HepG2 (cell line): ENCODE data around the gene FRMD4B. TPM values are rescaled to one million over a fixed set of nuclear protein-coding genes. Genes with fewer than 3 reads are reported as not detected.
A peak's percentile ranks its signal among the peaks of the same experiment; 100 is the strongest.

ENCODE experiments used
- ATAC-seq: fragments of 200-7000 bp; cut with Tn5 transposase; 3 replicates; pipeline ENCODE4 v1.9.1; 2020; ENCODE audit warnings: mild to moderate bottlenecking, moderate library complexity
- BruUV-seq: library from RNA; stranded (reverse); fragments of 400-500 nt; replicated peaks from 2 replicates; lab custom pipeline; 2021; lab: Mats Ljungman, UMichigan
- CTCF ChIA-PET: fragments of 300-600 bp; formaldehyde crosslinking; extraction: SDS; loops from one replicate; lab custom pipeline; 2021; ENCODE audit warnings: low total read pairs, inconsistent platforms, low intra/inter-chr PET ratio; lab: Yijun Ruan, JAX
- POLR2A ChIA-PET: fragments of 350-600 bp; sonication (Branson Sonifier 250); formaldehyde crosslinking; loops from one replicate; lab custom pipeline; 2020; ENCODE audit warnings: antibody characterized with exemption, inconsistent platforms; lab: Yijun Ruan, JAX
- DNase-seq: peaks from one replicate; pipeline ENCODE4 v3.0.0-alpha.2; 2015; ENCODE audit warnings: low spot score
- FAIRE-seq: peaks from 3 replicates; lab custom pipeline; 2011; peaks lifted over from hg19 to GRCh38; lab: Jason Lieb, UNC
- H2AFZ ChIP-seq: one replicate; pipeline ENCODE4 v1.6.1; 2011; ENCODE audit warnings: low read length, inconsistent platforms
- H3K27ac ChIP-seq: fragments of 300-600 bp; 3 replicates; pipeline ENCODE4 v1.8.0; 2011; ENCODE audit warnings: mixed run types, mild to moderate bottlenecking, mixed read lengths, low read length, inconsistent platforms; ENCODE audit not compliant: insufficient read depth; ENCODE audit errors: extremely low read length
- H3K27me3 ChIP-seq, 2 experiments: fragments of 200-600 bp in 1 of 2; 2 replicates in 1 of 2; 3 replicates in 1 of 2; pipeline versions ENCODE4 v1.6.0 to v1.8.0; 2011; ENCODE audit warnings: low read length in 2 of 2, mild to moderate bottlenecking in 2 of 2, moderate library complexity in 2 of 2, inconsistent platforms in 1 of 2; ENCODE audit not compliant: insufficient read depth in 2 of 2, control insufficient read depth in 1 of 2
- H3K36me3 ChIP-seq, 2 experiments: fragments of 200-600 bp in 1 of 2; replicated peaks in 1 of 2; 2 replicates in 1 of 2; 3 replicates in 1 of 2; pipeline versions ENCODE4 v1.5.1 to v1.8.0; 2011; ENCODE audit warnings: low read length in 2 of 2, inconsistent platforms in 1 of 2; ENCODE audit not compliant: insufficient read depth in 2 of 2, control insufficient read depth in 1 of 2
- H3K4me1 ChIP-seq: 2 replicates; pipeline ENCODE4 v1.5.1; 2012; ENCODE audit warnings: low read length, inconsistent platforms; ENCODE audit not compliant: insufficient read depth
- H3K4me2 ChIP-seq: 2 replicates; pipeline ENCODE4 v1.6.0; 2011; ENCODE audit warnings: low read depth, low read length, inconsistent platforms
- H3K4me3 ChIP-seq, 3 experiments: fragments of 200-600 bp in 1 of 3; sonication (generic), shearing (Covaris generic) in 1 of 3; replicated peaks in 1 of 3; 2 replicates each; pipeline ENCODE4 v1.5.1; 2011 to 2016; ENCODE audit warnings: low read length in 3 of 3, inconsistent platforms in 2 of 3, low read depth in 2 of 3, mild to moderate bottlenecking in 2 of 3, control low read depth in 1 of 3, mixed read lengths in 1 of 3; ENCODE audit not compliant: insufficient read depth in 1 of 3
- H3K79me2 ChIP-seq: one replicate; pipeline ENCODE4 v1.6.1; 2011; ENCODE audit warnings: low read length, inconsistent platforms; ENCODE audit not compliant: insufficient read depth
- H3K9ac ChIP-seq: 2 replicates; pipeline ENCODE4 v1.6.0; 2011; ENCODE audit warnings: mild to moderate bottlenecking, low read depth, low read length, inconsistent platforms; ENCODE audit not compliant: insufficient read depth
- H3K9me3 ChIP-seq: 2 replicates; pipeline ENCODE4 v1.5.1; 2012; ENCODE audit warnings: mild to moderate bottlenecking, low read length
- H4K20me1 ChIP-seq: 2 replicates; pipeline ENCODE4 v1.6.0; 2011; ENCODE audit warnings: inconsistent platforms, mild to moderate bottlenecking, low read length, moderate library complexity; ENCODE audit not compliant: insufficient read depth
- BCL6 ChIP-seq: IDR thresholded peaks from 2 replicates; pipeline ENCODE4 v1.6.1; 2016; ENCODE audit warnings: missing genetic modification reagents, missing compliant biosample characterization
- FOXA3 ChIP-seq: IDR thresholded peaks from 2 replicates; pipeline ENCODE4 v1.6.1; 2016; ENCODE audit warnings: missing genetic modification reagents, missing compliant biosample characterization
- HNF4G ChIP-seq, 2 experiments: sonication (generic) in 1 of 2; formaldehyde crosslinking in 1 of 2; IDR thresholded peaks; 2 replicates each; pipeline versions ENCODE4 v1.4.0 to v1.6.1; 2011 to 2020; ENCODE audit warnings: borderline replicate concordance in 2 of 2, low read depth in 2 of 2, mild to moderate bottlenecking in 2 of 2, low read length in 1 of 2, missing genetic modification reagents in 1 of 2, moderate library complexity in 1 of 2
- MAFK ChIP-seq, 2 experiments: IDR thresholded peaks in 1 of 2; conservative IDR thresholded peaks in 1 of 2; 2 replicates each; pipeline ENCODE4 v1.6.1; 2011; ENCODE audit warnings: improper control_type of control experiment in 2 of 2, low read length in 2 of 2
- RARA ChIP-seq: IDR thresholded peaks from 2 replicates; pipeline ENCODE4 v1.6.1; 2016; ENCODE audit warnings: missing genetic modification reagents, missing compliant biosample characterization
- SKI ChIP-seq: fragments of 450-650 bp; IDR thresholded peaks from one replicate; pipeline ENCODE4 v1.6.1; 2018; ENCODE audit warnings: mild to moderate bottlenecking; ENCODE audit not compliant: partially characterized antibody
- SMAD9 ChIP-seq: sonication (generic); formaldehyde crosslinking; IDR thresholded peaks from 2 replicates; pipeline ENCODE4 v1.5.1; 2020; ENCODE audit warnings: mild to moderate bottlenecking, missing genetic modification reagents
- TBX2 ChIP-seq: sonication (generic); formaldehyde crosslinking; IDR thresholded peaks from 2 replicates; pipeline ENCODE4 v1.5.0; 2020; ENCODE audit warnings: missing genetic modification reagents, mild to moderate bottlenecking, borderline replicate concordance
- ZNF770 ChIP-seq: sonication (generic); formaldehyde crosslinking; IDR thresholded peaks from 2 replicates; pipeline ENCODE4 v1.5.0; 2020; ENCODE audit warnings: mild to moderate bottlenecking, missing genetic modification reagents
- ZSCAN31 ChIP-seq: sonication (generic); formaldehyde crosslinking; IDR thresholded peaks from 2 replicates; pipeline ENCODE4 v1.5.0; 2020; ENCODE audit warnings: low read depth, mild to moderate bottlenecking, missing genetic modification reagents
- WGBS: methylation state at CpG from one replicate; pipeline ENCODE4 v1.1.6; 2017; ENCODE audit warnings: low lambda C conversion rate; 5-methylcytosine and 5-hydroxymethylcytosine counted together
- in situ Hi-C: cut with HindIII; loops from 2 replicates; pipeline ENCODE4 v1.10.0; 2017; ENCODE audit warnings: low pct_unique_long_range_greater_than_20kb; ENCODE audit not compliant: extremely low pct_ligation_motif_present
- intact Hi-C: fragments of 100-400 bp; cut with micrococcal nuclease; formaldehyde crosslinking; loops from one replicate; pipeline ENCODE4 v1.10.0; 2022; ENCODE audit not compliant: unreplicated experiment
- polyA plus RNA-seq, 8 experiments: library from polyadenylated mRNA; depleted of rRNA in 3 of 8; stranded (reverse) in 7 of 8; unstranded in 1 of 8; fragments of >200 nt; fragmentation: Illumina TruSeq in 4 of 8; extraction: Trizol in 4 of 8; gene quantifications; 2 replicates each; pipeline versions ENCODE4 v1.2.1 to v1.2.3, GENCODE V29; 2011 to 2016; ENCODE audit warnings: low read depth in 4 of 8, missing spikeins in 1 of 8, mixed read lengths in 1 of 8; ENCODE audit not compliant: insufficient read depth in 1 of 8
- total RNA-seq, 5 experiments: library from RNA; depleted of rRNA; stranded (reverse); fragments of >200 nt; fragmentation: Illumina TruSeq; extraction: Trizol; gene quantifications; 2 replicates each; pipeline ENCODE4 v1.2.3, GENCODE V29; 2016; ENCODE audit warnings: low read depth in 1 of 5
- TF ChIP-seq, protein P1 (sequence below): sonication (generic); IDR thresholded peaks from 2 replicates; pipeline ENCODE4 v1.6.1; 2016; ENCODE audit warnings: low read depth, borderline replicate concordance

FRMD4B gene
- total and polyA plus RNA-seq, 2 of the 13 experiments (the other 11 are each of a cell fraction or from before 2014, with no cell fraction given) = 3.0 to 3.3 TPM

DNA sequence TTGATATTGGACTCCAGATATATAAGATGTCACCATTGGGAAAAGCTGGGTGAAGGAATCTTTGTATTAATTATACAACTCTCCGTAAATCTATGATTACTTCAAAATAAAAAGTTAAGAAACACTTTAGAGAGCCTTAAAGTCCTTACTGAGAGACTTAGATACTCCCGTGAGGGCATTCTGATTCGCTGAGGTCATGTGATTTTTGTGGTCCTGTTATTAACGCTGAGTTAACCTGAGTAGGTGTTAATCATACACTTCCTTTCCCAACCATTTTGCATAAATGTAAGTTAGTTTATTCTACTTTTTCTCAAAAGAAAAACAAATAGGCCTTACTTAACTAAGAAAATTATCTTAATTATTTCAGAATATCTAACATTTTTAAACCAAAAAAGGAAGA, 196.4 kb downstream of the FRMD4B start:
- Histone ChIP-seq H3K36me3 (peaks cover 3 to 7% of the 10 kb centered on the region in 2 experiments; a peak in 3 of 5 replicates), H2AFZ (no peak overlapping the region), H3K9me3 (no peaks in the 10 kb centered on the region), H3K27ac (no peak overlapping the region), H3K4me2 (no peak overlapping the region), H3K9ac (no peak overlapping the region), H3K4me1 (peaks cover 8% of the 10 kb centered on the region; the same call in 1 of the 2 replicates), H3K27me3 (no peaks in the 10 kb centered on the region), H3K79me2 (no peaks in the 10 kb centered on the region), H3K4me3 (no peak overlapping the region), H4K20me1 (no peaks in the 10 kb centered on the region)
- POLR2A ChIA-PET = no interaction called here
- CTCF ChIA-PET = no interaction called here
- WGBS = 91% methylated on average over 4 of the region's 4 CpGs
- no peak for FAIRE-seq
- BruUV-seq = no TSS peak
- intact Hi-C loops = no loop called here
- no peak for ATAC-seq
- DNase-seq = no peak
- TF ChIP-seq MAFK (conservative IDR thresholded peaks at IDR 0.05 in 1 of 2, IDR thresholded peaks at IDR 0.05 in 1 of 2; ENCODE audit: low read length in 2 of 2) (peak in 1 of 2 experiments; percentile 29; a peak in 2 of 4 replicates), SMAD9 (CRISPR knock-in tag) (no peak), HNF4G (IDR thresholded peaks at IDR 0.05; ENCODE audit: borderline replicate concordance, low read depth, low read length) (no peak), HNF4G (CRISPR knock-in tag; IDR thresholded peaks at IDR 0.05; ENCODE audit: borderline replicate concordance, low read depth) (no peak)
- in situ Hi-C loops = no loop called here

- no peaks in the 10 kb centered on the region for H3K27me3 ChIP-seq
- FAIRE-seq = no peak
- WGBS = 83% methylated on average over 2 of the region's 4 CpGs
Observed at GRCh38 chr3:69186575-69187093, 199.3 kb downstream of the FRMD4B start.

More at GRCh38 chr3:69186575-69187093, 199.3 kb downstream of the FRMD4B start:
- POLR2A ChIA-PET = no interaction called here
- Histone ChIP-seq H2AFZ (no peak overlapping the region), H4K20me1 (no peaks in the 10 kb centered on the region), H3K9me3 (no peaks in the 10 kb centered on the region), H3K79me2 (no peaks in the 10 kb centered on the region), H3K27ac (no peak overlapping the region), H3K4me1 (peaks cover 22% of the 10 kb centered on the region), H3K36me3 (peaks cover 1 to 7% of the 10 kb centered on the region in 2 experiments; a peak in 2 of 5 replicates), H3K4me3 (no peak overlapping the region), H3K9ac (no peak overlapping the region), H3K4me2 (no peak overlapping the region)
- no TSS peak for BruUV-seq
- intact Hi-C loops (no loop called here), in situ Hi-C loops (no loop called here)
- TF ChIP-seq TBX2 (CRISPR knock-in tag) (peak; percentile 31; the same call in 1 of the 2 replicates), BCL6 (peak; percentile 87), ZSCAN31 (CRISPR knock-in tag) (no peak), SKI (no peak), ZNF770 (CRISPR knock-in tag) (peak; percentile 91), FOXA3 (CRISPR knock-in tag) (0 out of 2 replicates have a peak, but pooled peaks have one; percentile 19), RARA (CRISPR knock-in tag) (peak; percentile 28; the same call in 1 of the 2 replicates)
- TF ChIP-seq, protein P1, sequence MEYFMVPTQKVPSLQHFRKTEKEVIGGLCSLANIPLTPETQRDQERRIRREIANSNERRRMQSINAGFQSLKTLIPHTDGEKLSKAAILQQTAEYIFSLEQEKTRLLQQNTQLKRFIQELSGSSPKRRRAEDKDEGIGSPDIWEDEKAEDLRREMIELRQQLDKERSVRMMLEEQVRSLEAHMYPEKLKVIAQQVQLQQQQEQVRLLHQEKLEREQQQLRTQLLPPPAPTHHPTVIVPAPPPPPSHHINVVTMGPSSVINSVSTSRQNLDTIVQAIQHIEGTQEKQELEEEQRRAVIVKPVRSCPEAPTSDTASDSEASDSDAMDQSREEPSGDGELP = peak; percentile 27; the same call in 1 of the 2 replicates
- CTCF ChIA-PET = no interaction called here
- DNase-seq = no peak
- ATAC-seq = no peak
